Measurements from ENCODE around the gene OR52E6. TPM values are rescaled to one million over a fixed set of nuclear protein-coding genes. Genes with fewer than 3 reads are reported as not detected.

OR52E6 gene
- total and polyA plus RNA-seq, 2 of the 8 experiments (the other 6 are each of a cell fraction or from before 2014, with no cell fraction given), result 0.14 TPM; not detected in 1

DNA sequence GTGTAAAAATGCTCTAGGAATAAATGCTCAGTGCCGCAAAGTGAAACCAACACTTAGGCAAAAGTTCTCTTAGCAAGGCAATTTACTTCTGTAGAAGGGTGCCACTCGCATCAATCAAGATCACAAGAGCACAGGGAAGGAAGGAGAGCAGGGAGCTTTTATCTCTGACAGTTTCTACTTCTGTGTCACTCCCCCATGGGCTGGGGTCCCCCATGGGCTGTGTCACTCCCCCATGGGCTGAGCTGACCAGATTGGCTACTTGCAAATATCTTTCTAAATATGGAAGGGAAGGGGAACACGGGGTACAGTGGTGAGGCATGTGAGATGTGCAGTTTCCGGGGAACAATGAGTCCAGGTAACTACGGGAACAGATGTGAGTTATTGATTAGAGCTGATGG is 32.6 kb downstream of the OR52E6 start:
- Histone ChIP-seq H3K9me3 (ENCODE audit: insufficient read depth in 2 of 2, low read depth in 1 of 2, low read length in 1 of 2) (no peaks in the 10 kb centered on the region), H3K23ac (ENCODE audit: insufficient read length) (no peak overlapping the region), H3K9ac (replicated peaks in 1 of 4; ENCODE audit: extremely low read depth in 1 of 4, low read depth in 3 of 4, low read length in 3 of 4) (peak overlapping the region in 1 of 4 experiments; percentile 64; a peak in 3 of 7 replicates), H2AFZ (ENCODE audit: low read length) (peak overlapping the region; percentile 98), H4K5ac (ENCODE audit: insufficient read length, low read depth, low read length) (no peak overlapping the region), H2BK120ac (replicated peaks; ENCODE audit: low read depth, low read length) (no peak overlapping the region), H3K4me1 (replicated peaks in 1 of 4; ENCODE audit: control insufficient read depth in 3 of 4, insufficient read depth in 4 of 4, low read length in 3 of 4) (peaks cover 0 to 7% (median 1%) of the 10 kb centered on the region in 4 experiments; a peak in 2 of 7 replicates), H3K27me3 (replicated peaks in 1 of 4; ENCODE audit: control insufficient read depth in 3 of 4, extremely low read depth in 1 of 4, insufficient read depth in 3 of 4, low read length in 3 of 4) (no peaks in the 10 kb centered on the region), H2BK5ac (ENCODE audit: low read depth, low read length) (no peak overlapping the region), H3K18ac (ENCODE audit: extremely low read depth, low read length) (no peak overlapping the region; the same call in 1 of the 2 replicates), H3K79me1 (ENCODE audit: low read depth, low read length) (no peaks in the 10 kb centered on the region), H3K4me2 (ENCODE audit: insufficient read depth in 1 of 2, low read depth in 2 of 2, low read length in 2 of 2) (peak overlapping the region; percentile 75 to 83), H4K91ac (replicated peaks; ENCODE audit: insufficient read length, low read length) (no peak overlapping the region), H3K23me2 (ENCODE audit: low read depth, low read length) (peaks cover 5% of the 10 kb centered on the region; the same call in 1 of the 2 replicates), H2BK20ac (ENCODE audit: low read length) (no peak overlapping the region), H3K79me2 (ENCODE audit: control insufficient read depth in 1 of 2, insufficient read depth in 2 of 2, low read length in 2 of 2) (no peaks in the 10 kb centered on the region), H3K4me3 (ENCODE audit: extremely low read depth in 1 of 4, insufficient read depth in 2 of 4, low read depth in 3 of 4, low read length in 4 of 4) (peak overlapping the region; percentile 53 to 76 (median 73); a peak in 7 of 8 replicates), H2BK12ac (ENCODE audit: low read depth, low read length) (0 out of 2 replicates have a peak overlapping the region, but pooled peaks have one; percentile 1), H2BK15ac (ENCODE audit: low read length) (no peak overlapping the region), H3K36me3 (ENCODE audit: control insufficient read depth in 2 of 4, insufficient read depth in 4 of 4, low read length in 3 of 4) (no peaks in the 10 kb centered on the region), H3K14ac (ENCODE audit: insufficient read length) (no peak overlapping the region), H4K8ac (ENCODE audit: extremely low read depth, insufficient read depth, low read length) (no peak overlapping the region), H3K4ac (replicated peaks; ENCODE audit: insufficient read length, low read depth, low read length) (no peak overlapping the region), H3K56ac (replicated peaks; ENCODE audit: insufficient read length, low read depth, low read length) (no peak overlapping the region), H3K27ac (ENCODE audit: low read depth, low read length) (no peak overlapping the region), H2AK5ac (ENCODE audit: low read depth, low read length) (no peak overlapping the region), H4K20me1 (replicated peaks in 1 of 2; ENCODE audit: control insufficient read depth in 1 of 2, insufficient read depth in 2 of 2, low read length in 2 of 2) (no peaks in the 10 kb centered on the region)
- DNase-seq (ENCODE audit: low read depth in 1 of 2, low spot score in 2 of 2) (peak in 1 of 2 experiments; percentile 47), FAIRE-seq (no peak)
- CTCF ChIA-PET (ENCODE audit: partially characterized antibody), result interaction anchor here (0.6 to 1.7 kb wide), 12 partner anchors 13 to 935 kb away, joined by 3 to 7 read pairs (median 4); no protein-coding TSS in a partner anchor
- 73% methylated on average over 5 of the region's 5 CpGs; no CpG with 5 or more reads in 1 of the 2 experiments for WGBS, 2 experiments (ENCODE audit: extremely low coverage in 1 of 2, insufficient coverage in 1 of 2, insufficient read length in 1 of 2, insufficient replicate concordance in 2 of 2, low coverage in 1 of 2, low lambda C conversion rate in 2 of 2, missing lambda C conversion rate in 1 of 2)
- POLR2A ChIA-PET (ENCODE audit: partially characterized antibody), result no interaction called here
- no peak for TF ChIP-seq SRF (IDR thresholded peaks at IDR 0.05; ENCODE audit: low read depth, low read length)
- no peak for TF ChIP-seq BACH1 (IDR thresholded peaks at IDR 0.05; ENCODE audit: low read length)
- TF ChIP-seq EGR1 (IDR thresholded peaks at IDR 0.05; ENCODE audit: borderline replicate concordance, low read depth, low read length), result no peak
- no peak for TF ChIP-seq ZNF274 (IDR thresholded peaks at IDR 0.05; ENCODE audit: borderline replicate concordance, extremely low read depth, low read length)
